SK-N-SH (cell line): ENCODE measurements around the gene SUSD3.

ENCODE experiments used
- CHD2 ChIP-seq: fragments of 150-350 bp; IDR thresholded peaks from 2 replicates; pipeline ENCODE4 v1.6.1; 2018; ENCODE audit warnings: low read length; ENCODE audit not compliant: partially characterized antibody
- CTCF ChIP-seq: fragments of 200-600 bp; sonication (generic); IDR thresholded peaks from 2 replicates; pipeline ENCODE4 v1.6.1; 2017; ENCODE audit warnings: antibody characterized with exemption, mild to moderate bottlenecking, moderate library complexity
- EZH2phosphoT487 ChIP-seq: fragments of 200-600 bp; sonication (generic); IDR thresholded peaks from 2 replicates; pipeline ENCODE4 v1.6.1; 2017; ENCODE audit warnings: low read depth, mixed run types, mild to moderate bottlenecking, antibody characterized with exemption, moderate library complexity, borderline replicate concordance
- FOXJ3 ChIP-seq: sonication (generic); formaldehyde crosslinking; IDR thresholded peaks from 2 replicates; pipeline ENCODE4 v1.5.1; 2020; ENCODE audit warnings: mild to moderate bottlenecking, missing genetic modification reagents
- GABPA ChIP-seq: IDR thresholded peaks from 2 replicates; pipeline ENCODE4 v1.4.0; 2012; ENCODE audit warnings: low read depth, mild to moderate bottlenecking
- GATA2 ChIP-seq: sonication (generic); formaldehyde crosslinking; IDR thresholded peaks from 2 replicates; pipeline ENCODE4 v1.5.0; 2020; ENCODE audit warnings: mild to moderate bottlenecking, missing genetic modification reagents
- YY1 ChIP-seq: IDR thresholded peaks from 2 replicates; pipeline ENCODE4 v1.4.0; 2012; ENCODE audit warnings: low read depth, mild to moderate bottlenecking

- TF ChIP-seq FOXJ3 (CRISPR knock-in tag) (no peak), YY1 (no peak), CHD2 (no peak), CTCF (no peak), GABPA (no peak), GATA2 (no peak), EZH2phosphoT487 (no peak)
Measured at GRCh38 chr9:93096811-93097382, 38.4 kb downstream of the SUSD3 start.
